GM18520 (cell line): ENCODE results near the gene CALCOCO1.
"Not testable (repeated sequence)": the region's sequence is repeated elsewhere in the genome, so short reads cannot be mapped to it uniquely, and the experiment has no call there.

ENCODE experiments used
- ATAC-seq: cut with Tn5 transposase; IDR thresholded peaks from one replicate; pipeline ENCODE4 v1.9.1; 2021; ENCODE audit not compliant: unreplicated experiment

CALCOCO1 gene, protein sequence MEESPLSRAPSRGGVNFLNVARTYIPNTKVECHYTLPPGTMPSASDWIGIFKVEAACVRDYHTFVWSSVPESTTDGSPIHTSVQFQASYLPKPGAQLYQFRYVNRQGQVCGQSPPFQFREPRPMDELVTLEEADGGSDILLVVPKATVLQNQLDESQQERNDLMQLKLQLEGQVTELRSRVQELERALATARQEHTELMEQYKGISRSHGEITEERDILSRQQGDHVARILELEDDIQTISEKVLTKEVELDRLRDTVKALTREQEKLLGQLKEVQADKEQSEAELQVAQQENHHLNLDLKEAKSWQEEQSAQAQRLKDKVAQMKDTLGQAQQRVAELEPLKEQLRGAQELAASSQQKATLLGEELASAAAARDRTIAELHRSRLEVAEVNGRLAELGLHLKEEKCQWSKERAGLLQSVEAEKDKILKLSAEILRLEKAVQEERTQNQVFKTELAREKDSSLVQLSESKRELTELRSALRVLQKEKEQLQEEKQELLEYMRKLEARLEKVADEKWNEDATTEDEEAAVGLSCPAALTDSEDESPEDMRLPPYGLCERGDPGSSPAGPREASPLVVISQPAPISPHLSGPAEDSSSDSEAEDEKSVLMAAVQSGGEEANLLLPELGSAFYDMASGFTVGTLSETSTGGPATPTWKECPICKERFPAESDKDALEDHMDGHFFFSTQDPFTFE

DNA sequence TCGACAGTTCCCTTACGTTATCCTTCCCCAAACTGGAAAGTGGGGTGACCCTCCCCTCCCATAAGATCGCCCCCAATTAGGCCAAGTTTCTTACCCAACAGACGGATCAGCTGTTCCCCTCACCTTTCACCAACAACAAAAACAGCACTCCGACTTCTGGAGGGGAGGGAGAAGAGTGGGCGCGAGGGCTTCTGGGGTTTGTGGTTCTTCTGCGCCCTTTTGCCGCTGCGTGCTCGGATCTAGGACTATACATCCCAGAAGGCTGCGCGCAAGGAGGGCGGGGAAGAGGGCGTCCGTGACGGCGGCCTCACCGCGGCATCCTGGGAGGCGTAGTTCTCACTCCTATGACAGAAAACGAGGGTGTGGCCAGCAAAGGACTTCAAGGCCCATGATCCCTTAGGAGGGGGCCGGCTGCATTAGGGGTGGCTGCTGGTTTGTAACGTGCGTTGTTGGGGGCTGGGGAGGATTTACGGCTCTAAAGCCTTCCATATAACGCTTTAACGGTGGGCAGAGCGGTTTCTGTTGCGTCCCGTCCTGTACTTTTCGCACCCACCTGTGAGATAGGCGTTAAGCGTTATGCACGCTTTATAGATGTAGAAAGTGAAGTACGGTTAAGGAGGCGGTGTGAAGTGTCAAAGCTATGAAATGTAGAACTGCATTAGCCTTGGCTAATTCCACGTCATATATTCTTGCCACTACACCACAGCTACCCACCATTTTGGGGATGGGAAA is at the start of gene CALCOCO1:
TSS of gene CALCOCO1 (minus strand) at position 143 of the 732 bp plus-strand sequence. CDS start 2,210 bp downstream, outside the sequence.
- ATAC-seq: peak; percentile 98

DNA sequence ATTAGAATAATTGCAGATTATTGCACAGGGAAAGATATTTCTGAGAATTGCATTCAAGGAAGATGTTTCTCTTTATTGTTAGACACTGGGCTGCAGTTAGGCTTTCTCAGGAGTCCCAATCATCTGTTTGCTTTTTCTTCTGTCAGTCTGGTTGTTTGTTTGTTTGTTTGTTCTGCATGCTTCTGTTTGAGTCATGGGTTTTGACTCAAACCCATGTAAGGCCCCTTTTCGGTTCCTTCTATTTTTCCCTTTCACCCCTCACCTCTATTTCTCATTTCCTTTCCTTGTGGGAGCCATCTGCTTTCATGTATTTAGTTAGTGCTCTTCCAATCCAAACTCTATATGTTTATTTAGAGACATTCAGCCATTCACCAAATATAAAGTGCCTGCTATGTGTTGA is 49.6 kb upstream of the CALCOCO1 start:
- ATAC-seq: no peak

DNA sequence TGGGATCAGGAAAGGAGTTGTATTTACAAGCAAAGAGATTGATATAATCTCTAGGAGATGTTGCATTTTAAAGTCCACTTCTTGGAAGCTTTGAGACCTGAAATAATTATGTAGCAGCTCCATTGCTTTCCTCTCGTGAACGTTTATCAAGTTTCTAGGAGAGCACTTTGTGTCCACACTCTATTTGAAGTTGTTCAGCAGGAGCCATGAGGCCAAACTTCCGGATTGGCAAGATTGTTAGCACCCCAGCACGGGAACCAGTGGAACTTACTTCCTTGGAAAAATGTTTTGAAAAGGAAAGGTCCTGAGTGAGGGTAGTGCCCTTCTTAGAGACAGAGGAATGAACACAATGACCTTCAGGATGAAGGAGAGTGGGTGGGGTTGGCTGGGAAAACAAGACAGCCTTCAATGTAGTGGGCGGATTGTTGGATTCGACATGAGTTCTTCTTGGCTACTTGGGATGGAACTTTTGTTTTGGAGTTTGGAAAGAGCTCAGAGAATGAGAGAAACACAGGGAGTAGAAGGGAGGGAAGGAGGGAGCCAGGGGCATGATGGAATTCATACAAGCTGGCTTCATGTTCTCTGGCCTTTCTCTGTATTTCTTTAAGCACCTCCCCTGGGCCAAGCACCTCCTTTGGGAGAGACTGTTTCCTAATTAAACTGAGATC is 48.4 kb upstream of the CALCOCO1 start:
- ATAC-seq: no peak

DNA sequence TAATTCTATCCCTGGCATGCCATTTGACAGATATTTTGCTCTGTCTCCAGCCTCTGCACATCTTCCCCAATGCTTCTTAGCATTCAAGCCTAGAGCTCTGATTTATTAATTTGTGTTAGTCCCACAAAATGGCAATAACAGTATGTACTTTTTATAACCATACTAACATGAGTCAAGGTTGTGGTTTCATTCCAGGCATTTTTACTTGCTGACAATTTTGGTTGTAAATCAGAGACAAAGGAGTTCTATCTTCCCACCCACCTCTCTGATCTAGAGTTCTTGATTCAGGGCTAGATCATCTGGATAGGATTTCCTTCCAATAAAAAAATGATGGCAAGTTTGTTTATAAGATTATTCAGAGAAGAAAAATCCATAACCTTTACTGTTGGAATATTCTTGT is 43.0 kb upstream of the CALCOCO1 start:
- no peak for ATAC-seq

DNA sequence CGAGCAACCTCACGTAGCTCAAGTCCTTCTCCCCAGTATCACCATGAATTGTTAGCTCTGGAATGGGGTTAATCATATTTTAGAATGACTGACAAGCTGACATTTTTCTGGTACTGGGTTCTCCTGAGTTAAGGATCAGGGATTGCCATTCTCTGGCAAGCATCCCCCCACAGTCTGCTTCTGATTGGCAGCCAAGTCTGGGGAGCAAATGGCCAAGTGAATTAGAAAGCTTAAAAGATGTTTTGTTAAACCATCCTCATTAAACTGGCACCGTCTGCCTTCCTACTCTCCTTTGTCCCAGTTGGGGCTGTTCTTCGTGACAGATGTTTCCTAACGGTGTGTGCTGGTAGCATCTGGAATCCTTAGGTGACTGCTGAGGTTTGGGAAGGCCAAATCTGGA is 41.7 kb upstream of the CALCOCO1 start:
- no peak for ATAC-seq

DNA sequence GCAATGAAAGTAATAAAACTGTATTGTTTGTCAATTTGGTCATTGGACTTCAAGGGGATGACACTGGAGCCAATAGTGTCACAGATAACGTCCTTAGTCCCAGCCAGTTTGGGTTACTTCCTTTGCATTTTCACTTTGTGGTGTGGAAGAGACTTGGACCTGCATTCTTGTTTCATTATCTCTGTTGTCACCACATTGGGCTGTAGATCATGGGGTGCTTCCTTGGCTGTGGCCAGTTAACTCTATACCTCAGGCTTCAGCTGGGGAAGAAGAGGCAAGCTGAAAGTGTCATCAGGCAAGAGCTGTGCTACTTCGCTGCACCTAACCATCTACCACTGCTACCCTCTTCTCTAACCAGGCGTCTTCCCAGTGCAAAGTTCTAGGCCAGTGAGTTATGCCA is 39.6 kb upstream of the CALCOCO1 start:
- no peak for ATAC-seq

DNA sequence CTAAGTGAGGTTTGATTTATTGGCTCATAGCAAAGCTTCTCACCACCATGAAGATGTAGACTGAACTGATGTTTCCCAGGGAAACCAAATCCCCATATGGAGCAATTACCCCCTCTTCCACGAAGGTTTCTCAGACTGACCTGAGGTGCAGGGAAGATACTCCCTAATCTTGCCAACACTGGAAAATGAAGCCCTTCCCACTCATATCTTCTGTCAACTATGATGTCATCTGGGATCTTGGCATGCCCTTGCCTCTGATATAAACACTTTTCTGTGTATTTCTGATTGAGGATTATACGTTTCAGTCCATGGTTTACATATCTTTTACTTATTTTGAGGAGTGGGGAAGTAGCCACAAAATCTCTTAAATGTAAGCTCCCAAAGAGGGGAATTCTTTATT is 38.6 kb upstream of the CALCOCO1 start:
- no peak for ATAC-seq

DNA sequence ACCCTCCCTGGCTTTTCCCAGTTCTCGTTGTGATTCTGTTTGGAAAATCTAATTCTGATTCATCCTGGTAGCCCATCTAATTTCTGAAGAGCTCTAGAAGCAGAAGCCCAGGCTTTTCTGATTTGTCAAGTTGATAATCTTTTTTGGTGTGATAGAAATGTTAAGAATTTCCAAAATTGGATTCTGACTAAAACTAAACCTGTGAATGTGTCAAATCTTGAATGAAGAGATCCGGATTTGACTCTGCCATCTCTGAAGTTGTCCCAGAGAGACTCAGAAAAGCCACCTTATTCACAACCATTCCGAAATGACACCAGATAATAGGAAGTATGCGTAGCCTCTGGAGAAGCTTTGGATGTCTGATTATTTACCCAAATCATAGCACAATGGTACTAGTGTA is 37.4 kb upstream of the CALCOCO1 start:
- no peak for ATAC-seq

DNA sequence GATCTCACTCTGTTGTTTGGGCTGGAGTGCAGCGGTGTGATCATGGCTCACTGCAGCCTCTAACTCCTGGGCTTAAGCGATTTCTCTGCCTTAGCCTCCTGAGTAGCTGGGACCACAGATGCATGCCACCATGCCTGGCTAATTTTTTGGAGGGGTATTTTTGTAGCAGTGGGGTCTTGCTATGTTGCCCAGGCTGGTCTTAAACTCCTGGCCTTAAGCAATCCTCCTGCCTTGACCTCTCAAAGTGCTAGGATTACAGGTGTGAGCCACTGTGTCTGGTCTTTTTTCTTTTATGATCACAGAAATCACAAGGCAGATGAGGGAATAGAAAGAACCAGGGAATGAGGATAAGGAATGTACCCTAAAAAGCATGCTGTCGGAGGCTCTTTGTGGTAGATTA is 35.5 kb upstream of the CALCOCO1 start:
- ATAC-seq: not testable (repeated sequence)

DNA sequence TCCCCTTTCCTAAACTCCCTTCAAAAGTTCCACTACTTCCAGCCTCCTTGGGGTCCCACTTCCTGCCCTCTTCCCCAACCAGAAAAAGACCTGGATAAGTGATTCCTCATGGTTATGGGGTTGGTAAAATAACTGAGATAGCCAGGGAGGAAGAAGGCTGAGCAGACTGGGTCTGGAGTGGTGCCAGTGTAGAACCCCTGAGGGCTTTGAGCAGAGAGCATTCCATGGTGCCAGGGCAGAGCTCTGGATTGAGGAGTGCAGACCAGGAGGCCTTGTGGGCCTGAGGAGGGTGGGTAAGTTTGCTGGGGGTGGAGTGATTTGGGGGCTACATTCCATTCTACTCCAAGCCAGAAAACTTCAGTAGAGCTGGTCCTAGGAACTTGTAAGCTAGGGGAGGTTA is 34.1 kb upstream of the CALCOCO1 start:
- no peak for ATAC-seq

DNA sequence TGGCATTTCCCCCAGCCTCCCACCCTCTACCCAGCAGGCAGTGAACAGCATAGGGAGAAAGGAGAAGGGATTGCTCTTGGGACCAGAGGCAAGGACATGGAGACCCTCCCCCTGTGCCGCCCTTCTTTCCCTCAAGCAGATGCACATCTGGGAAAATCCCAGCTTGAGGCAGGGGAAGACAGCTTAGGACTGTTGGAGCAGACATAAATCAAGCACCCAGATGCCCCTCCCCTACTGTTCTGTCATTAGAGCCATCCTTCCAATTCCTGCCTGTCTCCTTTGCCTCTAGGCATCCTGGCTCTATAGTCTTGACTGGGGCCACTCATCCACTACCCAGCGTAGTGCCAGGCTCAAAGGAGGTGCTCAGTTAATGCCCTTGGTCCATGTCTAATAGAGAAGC is 32.0 kb upstream of the CALCOCO1 start:
- no peak for ATAC-seq

DNA sequence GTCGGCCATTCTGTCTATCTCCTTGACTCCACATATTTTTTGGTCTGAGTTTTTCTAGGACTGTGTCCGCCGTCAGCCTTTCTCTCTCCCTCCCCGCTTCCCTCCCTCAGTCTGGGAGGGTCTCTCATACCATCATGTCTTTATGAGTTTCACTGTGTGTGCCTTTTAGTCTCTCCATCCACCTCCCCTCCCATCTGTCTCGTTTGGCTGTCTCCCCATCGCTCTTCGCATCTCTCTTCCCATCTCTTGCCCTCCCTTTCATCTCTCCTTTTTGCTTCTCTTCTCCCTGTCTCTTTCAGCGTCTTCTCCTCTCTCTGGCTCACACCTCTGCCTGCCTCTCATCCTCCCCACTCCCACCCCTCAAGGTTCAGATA is 31.5 kb upstream of the CALCOCO1 start:
- ATAC-seq: no peak

DNA sequence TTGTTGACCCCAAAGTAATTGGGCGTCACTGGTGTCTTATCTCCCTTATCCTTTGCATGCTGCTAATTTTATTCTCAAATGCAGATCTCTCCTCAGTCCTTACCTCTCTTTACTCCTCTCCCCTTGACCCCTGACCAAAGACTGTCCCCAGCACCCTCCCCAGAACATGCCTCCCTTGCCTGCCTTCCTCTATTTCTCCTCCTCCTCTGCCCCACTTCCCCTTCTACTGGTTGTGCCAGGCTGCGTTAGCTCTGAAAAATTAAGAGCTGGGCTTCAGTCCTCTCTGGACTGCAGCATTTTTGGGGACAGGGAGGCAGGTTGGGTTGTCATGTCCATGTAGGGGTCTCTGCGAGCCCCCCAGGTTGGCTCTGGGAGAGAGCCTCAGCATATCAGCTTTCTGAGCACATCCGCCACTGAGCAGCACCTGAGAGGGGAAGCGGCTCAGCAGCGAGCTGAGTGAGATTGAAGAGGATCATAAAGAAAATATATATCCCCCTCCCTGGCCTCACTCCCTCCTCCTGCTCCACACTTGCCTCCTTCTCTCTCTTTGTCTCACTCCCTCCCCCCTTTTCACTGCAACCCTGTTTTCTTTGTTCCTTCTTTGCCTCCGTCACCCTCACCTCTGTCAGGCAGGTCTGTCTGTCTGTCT is 31.0 kb upstream of the CALCOCO1 start:
- no peak for ATAC-seq

DNA sequence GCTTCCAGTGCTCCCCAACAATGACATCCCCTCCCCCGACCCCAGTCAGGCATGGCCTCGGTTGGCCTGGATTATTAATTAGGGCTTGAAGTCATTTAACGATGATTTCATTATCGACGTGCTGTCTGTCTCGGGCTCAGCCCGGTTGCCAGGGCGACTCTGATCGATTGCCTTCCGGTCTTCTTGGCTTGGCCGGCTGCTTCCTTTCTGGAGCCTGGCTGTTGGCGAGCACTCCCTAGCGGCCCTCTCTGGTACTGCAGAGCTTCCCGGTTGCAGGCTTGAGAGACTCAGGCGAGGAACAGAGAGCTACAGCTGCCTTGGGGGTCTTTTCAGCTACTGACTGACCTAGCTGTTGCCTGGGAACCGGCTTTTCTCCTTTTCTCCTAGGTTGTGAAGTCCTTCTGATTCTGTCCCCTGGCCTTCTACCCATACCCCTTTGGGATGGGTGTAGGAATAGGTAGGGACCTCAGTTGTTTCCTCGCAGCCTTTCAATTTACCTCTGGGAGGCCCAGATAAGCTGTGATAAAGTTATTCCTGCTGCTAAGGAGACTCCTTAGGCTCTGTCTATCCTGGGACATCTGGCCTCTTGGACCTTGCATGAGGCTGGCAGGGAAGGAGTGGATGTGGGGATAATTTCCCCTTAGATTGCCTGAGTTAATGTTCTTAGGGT is 30.0 kb upstream of the CALCOCO1 start:
- peak; percentile 68 for ATAC-seq

DNA sequence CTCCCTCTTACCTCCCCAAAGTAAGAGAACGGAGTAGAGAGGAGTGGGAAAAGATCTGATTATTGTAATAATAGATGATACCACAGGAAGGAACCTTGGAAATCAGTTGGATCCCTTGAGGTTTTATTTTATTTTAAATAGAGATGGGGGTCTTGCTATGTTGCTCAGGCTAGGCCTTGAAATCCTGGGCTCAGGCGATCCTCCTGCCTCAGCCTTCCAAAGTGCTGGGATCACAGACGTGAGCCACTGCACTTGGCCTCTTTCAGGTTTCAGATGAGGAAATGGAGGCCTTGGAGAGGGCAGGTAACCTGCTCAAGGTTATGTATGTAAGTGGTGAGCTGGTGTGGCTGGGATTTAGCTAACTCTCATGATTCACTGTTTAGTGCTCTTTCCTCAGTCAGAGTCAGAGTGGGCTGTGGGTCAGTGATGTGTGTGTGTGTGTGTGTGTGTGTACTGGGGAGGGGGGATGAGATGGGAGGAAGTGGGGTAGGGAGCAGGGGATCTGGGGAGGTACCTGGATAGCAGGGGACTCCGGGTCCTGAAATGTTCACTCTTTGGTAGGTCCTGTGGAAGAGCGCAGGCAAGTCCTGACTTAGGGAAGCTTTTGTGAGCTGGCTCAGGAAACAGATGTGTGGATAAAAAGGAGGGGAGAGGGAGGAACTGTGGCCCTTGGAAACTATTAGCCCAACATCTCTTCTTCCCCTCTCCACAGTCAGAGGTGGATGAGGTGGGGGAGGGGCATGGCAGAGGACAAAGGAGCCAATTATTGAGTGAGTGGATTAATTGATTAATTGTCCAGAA is 29.2 kb upstream of the CALCOCO1 start:
- ATAC-seq: no peak

DNA sequence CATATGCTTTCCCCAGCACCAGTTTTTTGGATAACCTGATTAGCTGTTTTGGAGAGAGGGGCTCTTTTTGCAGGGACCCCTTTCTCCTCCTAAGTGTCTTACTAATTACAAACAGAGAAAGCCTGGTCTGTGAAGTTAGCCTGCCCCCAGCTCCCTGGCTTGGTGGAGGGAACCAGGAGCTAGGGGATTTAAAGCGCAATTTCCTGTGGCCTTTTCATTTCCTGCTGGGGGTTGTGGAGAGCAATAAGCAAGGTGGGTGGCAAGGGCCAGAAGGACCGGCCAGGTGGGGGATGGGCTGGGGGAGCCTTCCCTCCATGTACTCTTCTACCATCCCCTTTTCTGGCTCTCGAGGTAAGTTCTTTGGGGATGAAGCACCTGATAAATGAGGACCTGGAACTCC is 28.6 kb upstream of the CALCOCO1 start:
- ATAC-seq: no peak

DNA sequence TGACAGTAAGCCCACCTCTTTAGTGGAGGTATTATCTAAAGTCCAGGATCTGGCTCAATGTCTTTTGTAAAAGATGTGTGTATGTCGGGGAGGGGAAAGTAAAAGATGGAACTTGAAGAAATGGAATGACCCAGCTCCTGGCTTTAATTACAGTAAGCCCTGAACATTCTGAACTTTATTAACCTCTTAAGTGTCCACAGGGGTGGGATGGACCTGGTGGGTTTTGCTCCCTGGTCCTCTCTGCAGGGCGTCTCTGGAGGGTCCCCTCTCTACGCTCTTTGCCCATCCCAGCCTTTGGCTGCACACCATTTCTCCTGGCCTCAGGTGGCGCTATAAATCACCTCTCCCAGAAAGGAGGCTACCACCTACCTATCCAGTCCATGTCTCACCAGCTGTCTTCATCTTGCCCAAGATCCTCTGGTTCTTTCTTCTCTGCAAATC is 28.2 kb upstream of the CALCOCO1 start:
- no peak for ATAC-seq

DNA sequence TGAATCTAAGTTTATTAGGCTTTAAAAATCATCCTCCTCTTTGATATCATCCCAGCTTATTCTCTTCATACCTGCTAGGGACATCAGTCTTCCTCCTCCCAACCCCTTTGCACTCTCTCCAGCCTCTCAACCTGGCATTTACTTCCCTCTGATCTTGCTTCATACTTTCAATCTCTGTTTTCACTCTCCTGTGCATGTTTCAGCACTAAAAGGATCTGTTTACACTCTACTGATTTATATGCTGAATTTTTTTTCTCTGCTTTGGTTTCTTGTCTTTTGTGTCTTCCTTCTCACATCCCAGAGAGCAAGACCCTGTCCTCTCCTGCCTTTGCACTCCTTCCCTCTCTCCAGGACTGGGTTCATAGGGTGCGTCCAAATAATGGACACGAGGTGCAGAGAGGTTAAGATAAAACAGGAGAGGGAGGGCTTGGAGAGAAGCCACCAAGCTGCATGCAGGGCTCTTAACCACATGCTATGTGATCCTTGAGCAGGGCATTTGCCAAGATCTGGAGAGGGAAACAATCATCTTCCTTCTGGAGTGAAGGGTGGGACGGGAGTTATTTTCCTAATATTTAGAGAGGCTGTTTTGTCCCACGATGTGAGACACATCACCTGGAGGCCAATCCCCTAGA is 27.5 kb upstream of the CALCOCO1 start:
- ATAC-seq: no peak

DNA sequence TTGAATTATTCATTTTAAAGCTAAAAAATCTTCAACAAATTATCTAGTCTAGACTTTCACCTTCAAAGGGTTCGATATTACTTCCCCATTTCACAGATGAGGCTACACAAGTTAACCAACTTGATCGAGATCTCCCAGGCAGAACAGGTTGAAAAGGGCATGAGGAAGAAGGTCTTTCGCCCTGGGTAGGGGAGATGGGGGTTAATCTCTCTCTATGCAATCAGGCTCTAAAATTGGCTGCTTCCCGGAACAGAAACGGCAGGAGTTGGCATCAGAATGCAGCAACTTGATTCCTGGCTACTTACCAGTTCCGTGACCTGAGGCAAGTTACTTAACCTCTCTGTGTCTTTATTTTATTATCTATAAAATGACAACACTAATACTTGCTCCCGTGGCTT is 26.9 kb upstream of the CALCOCO1 start:
- ATAC-seq: no peak
